NCI-H82 treated with DMSO at 0.1 percent for 48 hours (cell line): Measurements from ENCODE around the gene SLC22A1.
"Not testable (repeated sequence)": the region's sequence is repeated elsewhere in the genome, so short reads cannot be mapped to it uniquely, and the experiment has no call there.

Experiments
- DNase-seq: peaks from one replicate; lab custom pipeline; 2025; ENCODE audit not compliant: unreplicated experiment; lab: John Stamatoyannopoulos, UW

Gene SLC22A1

GRCh38 chr6:160121981-160122380, 366 bp downstream of the SLC22A1 start:
- no peak for DNase-seq

DNA sequence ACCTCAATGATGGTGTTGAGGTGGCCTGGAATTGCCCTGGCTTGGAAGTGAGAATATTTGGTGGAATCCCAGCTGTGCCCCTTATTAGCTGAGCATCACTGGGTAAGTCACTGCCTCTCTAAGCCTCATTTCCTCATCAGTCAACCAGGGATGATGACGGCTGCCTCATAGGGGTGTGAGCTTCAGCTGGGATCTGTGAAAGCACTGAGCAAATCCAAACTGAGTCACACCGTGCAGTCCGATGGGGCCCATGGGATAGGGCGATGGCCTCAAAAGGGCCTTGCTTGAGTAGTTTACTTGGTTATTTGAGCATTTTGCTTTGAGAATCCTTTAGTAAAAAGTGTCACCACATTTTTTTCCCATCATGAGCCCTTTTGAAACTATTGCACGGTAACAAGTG, 1.1 kb downstream of the SLC22A1 start:
- no peak for DNase-seq

DNA sequence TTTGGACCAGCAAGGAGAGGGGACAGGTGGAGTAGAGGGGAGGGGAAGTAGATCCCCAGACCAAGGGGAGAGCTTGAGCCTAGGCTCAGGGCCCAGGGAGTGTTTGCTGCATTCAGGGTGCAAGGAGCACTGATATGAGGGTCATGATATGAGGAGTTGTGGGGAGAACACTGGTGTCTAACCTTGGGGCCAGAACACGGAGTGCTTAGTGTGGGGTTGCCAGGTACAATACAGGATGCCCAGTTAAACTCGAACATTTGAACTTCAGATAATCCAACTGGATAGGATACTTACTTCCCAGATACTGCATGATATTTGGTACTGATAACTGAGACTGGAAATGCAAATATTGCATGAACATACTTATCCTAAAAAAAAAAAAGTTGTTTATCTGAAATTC, 2.4 kb downstream of the SLC22A1 start:
- DNase-seq = no peak

DNA sequence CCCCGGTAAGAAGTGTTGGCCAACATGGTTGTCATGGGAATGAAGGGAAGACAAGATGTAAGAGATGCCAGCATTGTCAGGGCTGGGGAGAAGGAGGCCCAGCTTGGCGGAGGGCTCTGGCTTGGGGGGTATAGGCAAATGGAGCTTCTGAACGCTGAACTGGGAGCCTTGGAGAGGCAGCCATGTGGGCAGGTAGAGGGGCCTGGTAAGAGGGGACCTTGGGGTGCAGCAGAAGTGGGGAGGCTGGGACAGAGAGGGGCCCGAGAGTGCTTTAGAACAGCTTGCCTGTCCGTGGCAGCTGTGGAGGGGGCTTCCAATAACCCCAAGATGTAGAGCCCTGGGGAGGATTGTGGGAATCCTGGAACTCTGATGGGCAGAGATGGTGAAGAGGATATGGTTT, 3.0 kb downstream of the SLC22A1 start:
- DNase-seq = no peak

DNA sequence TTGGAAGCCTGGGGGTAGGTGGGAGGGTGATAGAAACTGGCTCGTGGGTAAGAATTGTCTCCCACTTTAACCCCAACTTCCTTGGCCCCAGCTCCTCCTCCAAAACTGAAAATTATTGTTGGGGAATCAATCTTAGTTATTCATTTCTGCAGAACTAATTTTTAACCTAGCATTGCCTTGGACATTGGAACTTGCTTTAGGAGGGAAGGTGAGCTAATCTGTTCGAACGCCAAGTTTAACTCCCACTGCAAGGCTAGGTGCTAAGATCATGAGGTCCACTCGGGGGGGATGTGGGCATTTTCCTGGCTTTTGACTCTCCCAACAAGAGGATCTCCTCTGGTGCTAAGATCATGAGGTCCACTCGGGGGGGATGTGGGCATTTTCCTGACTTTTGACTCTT, 3.5 kb downstream of the SLC22A1 start:
- not testable (repeated sequence) for DNase-seq

- no peak for DNase-seq
Measured at GRCh38 chr6:160127270-160128124, 5.9 kb downstream of the SLC22A1 start.

GRCh38 chr6:160128125-160128683, 6.6 kb downstream of the SLC22A1 start:
- DNase-seq = no peak

- no peak for DNase-seq
Measured at GRCh38 chr6:160128879-160129516, 7.4 kb downstream of the SLC22A1 start.

DNA sequence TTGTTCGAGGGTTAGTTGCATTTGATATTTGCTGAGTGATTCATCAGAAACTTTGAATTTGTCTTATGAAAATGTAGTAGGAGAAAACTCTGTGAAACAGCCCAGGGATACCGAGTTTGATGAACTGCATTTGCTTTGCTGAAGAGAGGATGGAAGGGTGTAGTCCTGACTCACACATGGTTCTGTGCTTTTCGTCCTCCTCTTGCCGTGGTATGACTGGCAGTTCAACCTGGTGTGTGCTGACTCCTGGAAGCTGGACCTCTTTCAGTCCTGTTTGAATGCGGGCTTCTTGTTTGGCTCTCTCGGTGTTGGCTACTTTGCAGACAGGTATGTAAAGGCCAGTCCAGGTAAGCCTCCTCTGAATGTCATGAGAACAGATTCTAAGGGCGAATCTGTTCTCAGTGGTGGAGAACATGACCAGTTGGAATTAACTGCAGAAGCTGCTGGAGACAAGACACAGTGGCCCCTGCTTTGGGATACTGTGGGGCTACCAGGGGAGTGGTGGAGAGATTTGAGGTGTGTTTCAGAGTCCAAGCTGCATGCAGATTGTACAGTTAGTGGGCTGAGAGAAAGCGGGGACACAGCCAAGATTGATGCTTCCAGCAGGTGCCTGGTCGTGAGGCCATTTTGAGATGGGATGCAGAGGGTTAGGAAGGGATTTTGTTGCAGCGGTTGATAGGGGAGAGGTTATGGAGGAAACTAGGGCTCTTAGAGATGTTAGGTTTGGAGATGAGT, 8.4 kb downstream of the SLC22A1 start:
- no peak for DNase-seq

DNA sequence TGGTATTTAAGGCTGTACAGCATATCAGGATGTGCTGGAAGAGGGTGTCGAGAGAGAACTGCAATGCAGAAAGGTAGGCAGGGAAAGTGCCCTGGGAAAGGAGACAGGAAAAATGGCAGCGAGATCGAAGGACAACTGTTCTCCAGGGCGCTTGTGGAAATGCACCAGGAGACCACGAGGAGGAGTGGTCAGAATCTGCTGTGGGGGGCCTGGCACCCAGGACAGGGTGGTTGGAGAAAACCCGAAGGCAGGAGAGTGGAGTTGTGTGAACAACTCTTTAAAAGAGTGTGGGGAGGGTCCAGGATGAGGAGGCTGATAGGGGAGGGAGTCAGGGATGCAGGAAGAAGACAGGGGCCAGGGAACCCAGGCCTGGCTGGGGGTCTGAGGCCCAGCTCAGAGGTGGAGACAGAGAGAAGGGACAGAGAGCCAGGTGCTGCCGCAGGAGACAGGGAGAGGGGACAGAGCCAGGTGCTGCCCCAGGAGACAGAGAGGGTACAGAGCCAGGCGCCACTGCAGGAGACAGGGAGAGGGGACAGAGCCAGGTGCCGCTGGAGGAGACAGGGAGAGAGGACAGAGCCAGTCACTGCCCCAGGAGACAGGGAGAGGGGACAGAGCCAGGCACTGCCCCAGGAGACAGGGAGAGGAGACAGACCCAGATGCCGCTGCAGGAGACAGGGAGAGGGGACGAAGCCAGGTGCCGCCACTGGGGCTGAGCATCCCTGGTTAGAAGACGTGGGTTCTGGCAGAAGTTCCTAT, 9.3 kb downstream of the SLC22A1 start:
- DNase-seq = no peak

GRCh38 chr6:160131636-160132296, 10.2 kb downstream of the SLC22A1 start:
- DNase-seq = no peak

GRCh38 chr6:160132297-160132637, 10.7 kb downstream of the SLC22A1 start:
- no peak for DNase-seq

DNA sequence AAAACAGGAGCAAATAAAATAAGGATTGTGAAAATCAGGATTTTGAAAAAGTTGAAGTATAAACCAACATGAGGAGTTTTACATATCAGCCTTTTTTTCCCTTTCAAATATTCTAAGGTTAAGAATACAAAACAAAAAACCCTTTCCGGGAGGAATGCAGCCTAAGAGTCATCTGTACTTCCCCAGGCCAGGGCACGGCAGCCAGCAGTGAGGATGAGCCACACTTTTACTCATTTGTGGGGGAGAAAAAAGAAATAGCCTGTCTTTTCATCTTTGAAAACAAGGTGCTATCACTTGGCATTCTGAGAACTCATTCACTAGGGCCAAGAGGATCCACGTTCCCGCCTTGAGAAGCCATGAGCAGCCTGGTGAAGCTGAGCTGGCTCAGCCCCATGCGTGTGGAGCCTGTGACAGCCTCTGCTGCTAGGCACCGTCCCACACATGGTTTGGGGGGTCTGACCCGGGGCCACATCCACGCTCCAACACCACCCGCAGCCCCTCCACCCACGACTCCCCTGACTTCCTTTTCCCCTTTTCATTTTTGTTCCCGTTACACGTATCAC, 11.2 kb downstream of the SLC22A1 start:
- no peak for DNase-seq

DNA sequence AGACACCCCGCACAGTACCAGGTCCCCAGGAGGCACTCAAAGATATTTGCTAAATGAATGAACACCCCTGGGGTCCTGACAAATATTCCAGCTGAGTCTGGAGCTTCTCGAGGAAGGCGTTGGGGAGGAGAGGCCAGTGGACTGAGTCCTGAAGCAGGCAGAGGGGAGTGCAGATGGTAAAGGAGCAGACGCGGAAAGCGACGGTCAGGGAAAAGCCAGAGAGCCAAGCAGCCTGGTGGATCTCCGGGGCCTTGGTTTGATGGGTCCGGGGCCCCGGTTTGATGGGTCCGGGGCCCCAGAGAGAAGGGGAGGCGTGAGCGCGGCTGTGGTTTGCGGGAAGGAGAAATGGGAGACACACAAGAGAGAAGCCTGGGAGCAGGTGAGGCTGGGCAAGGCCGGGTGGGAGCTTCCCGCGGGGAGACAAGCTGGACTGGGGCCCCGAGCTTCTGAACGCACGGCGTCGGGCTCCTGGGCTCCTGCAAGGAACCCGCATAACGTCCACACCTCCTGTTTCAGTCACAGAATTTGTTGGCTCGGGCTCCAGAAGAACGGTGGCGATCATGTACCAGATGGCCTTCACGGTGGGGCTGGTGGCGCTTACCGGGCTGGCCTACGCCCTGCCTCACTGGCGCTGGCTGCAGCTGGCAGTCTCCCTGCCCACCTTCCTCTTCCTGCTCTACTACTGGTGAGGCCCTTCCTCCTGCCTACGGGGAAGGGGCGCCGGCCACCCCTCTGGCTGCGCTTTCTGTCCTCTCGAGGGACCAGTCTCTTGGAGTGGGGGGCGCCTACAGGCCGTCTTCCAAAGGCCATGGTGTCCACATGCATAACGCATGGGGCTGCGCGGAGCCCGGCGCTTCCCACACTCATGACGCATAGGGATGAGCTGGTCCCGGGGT, 12.1 kb downstream of the SLC22A1 start:
- no peak for DNase-seq

DNA sequence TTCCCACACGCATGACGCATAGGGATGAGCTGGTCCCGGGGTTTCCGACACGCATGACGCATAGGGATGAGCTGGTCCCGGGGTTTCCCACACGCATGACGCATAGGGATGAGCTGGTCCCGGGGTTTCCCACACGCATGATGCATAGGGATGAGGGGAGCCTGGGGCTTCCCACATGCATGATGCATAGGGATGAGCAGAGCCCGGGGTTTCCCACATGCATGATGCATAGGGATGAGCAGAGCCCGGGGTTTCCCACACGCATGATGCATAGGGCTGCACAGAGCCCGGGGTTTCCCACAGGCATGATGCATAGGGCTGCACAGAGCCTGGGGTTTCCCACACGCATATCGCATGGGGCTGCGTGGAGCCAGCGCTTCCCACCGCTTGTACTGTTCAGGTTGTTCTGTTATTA, 12.7 kb downstream of the SLC22A1 start:
- not testable (repeated sequence) for DNase-seq

DNA sequence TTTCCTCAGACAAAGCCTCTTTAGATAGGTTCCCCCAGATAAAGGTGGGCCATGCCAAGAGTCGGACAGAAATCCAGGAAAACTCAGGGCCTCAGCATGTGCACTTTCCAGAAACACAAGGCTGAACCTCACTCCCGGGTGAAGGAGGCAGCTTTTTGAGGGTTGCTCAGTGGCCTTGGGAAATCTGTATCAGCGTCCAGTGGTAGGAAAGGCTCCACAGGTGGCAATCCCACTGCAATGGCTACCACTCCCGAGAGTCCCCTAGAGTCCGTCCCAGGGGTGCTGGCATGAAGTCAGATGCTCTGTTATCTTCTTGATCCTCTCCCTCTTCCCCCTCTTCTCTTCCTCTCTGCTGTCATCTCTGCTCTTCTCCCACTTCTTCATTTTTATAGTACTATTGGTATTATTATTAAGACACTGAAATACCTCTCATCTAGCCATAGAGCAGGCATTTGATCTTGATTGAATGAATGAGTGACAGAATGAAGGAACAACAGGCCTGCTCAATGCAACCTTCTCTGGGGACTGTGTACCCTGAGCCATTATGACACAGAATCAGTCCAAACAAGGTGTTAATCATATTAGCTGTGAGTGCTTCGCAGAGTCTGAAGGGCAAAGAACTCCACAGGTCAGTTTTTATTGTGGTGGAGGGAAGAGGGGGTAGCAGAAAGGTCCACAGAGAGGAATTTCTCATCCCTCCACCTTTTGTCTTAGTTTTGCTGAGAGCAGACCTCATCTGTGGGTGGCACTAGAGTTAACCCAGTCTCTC, 13.3 kb downstream of the SLC22A1 start:
- DNase-seq = no peak

- no peak for DNase-seq
Measured at GRCh38 chr6:160135907-160136655, 14.5 kb downstream of the SLC22A1 start.
